ENCODE results near the gene UBTD2.

Gene UBTD2

GRCh38 chr5:172162987-172163343 lies 120.6 kb downstream of the UBTD2 start:
- POLR2A ChIA-PET = no interaction called here
- no peak for DNase-seq (ENCODE audit: extremely low spot score)
- TF ChIP-seq L3MBTL2 (conservative IDR thresholded peaks at IDR 0.05) (no peak), FOXM1 (IDR thresholded peaks at IDR 0.05; ENCODE audit: borderline replicate concordance) (no peak), SUZ12 (IDR thresholded peaks at IDR 0.05) (no peak), HDGF (IDR thresholded peaks at IDR 0.05; ENCODE audit: borderline replicate concordance) (no peak), ELF4 (IDR thresholded peaks at IDR 0.05) (no peak), BHLHE40 (IDR thresholded peaks at IDR 0.05; ENCODE audit: borderline replicate concordance) (no peak), ZNF384 (IDR thresholded peaks at IDR 0.05) (no peak), FOXA1 (IDR thresholded peaks at IDR 0.05) (no peak), CTBP1 (IDR thresholded peaks at IDR 0.05; ENCODE audit: borderline replicate concordance) (no peak), FOXK2 (IDR thresholded peaks at IDR 0.05) (no peak), ARNT (IDR thresholded peaks at IDR 0.05) (no peak), TARDBP (IDR thresholded peaks at IDR 0.05) (no peak), PKNOX1 (IDR thresholded peaks at IDR 0.05) (no peak), SP1 (IDR thresholded peaks at IDR 0.05) (no peak), NFRKB (IDR thresholded peaks at IDR 0.05) (no peak), LEF1 (IDR thresholded peaks at IDR 0.05; ENCODE audit: borderline replicate concordance) (no peak)
- CTCF ChIA-PET = interaction anchor here (1.8 kb wide), 1 partner anchor 10 kb away, joined by 4 read pairs; no protein-coding TSS in a partner anchor

- ChIA-PET CTCF (interaction anchor here (1.3 to 1.8 kb wide), 2 partner anchors 11 to 59 kb away, joined by 4 to 6 read pairs; no protein-coding TSS in a partner anchor), POLR2A (no interaction called here)
- no peak for DNase-seq (ENCODE audit: extremely low spot score)
- TF ChIP-seq NFRKB (IDR thresholded peaks at IDR 0.05) (no peak), FOXK2 (IDR thresholded peaks at IDR 0.05) (no peak), ZNF384 (IDR thresholded peaks at IDR 0.05) (no peak), PKNOX1 (IDR thresholded peaks at IDR 0.05) (no peak), L3MBTL2 (conservative IDR thresholded peaks at IDR 0.05) (no peak), ARNT (IDR thresholded peaks at IDR 0.05) (no peak), FOXA1 (IDR thresholded peaks at IDR 0.05) (no peak), BHLHE40 (IDR thresholded peaks at IDR 0.05; ENCODE audit: borderline replicate concordance) (no peak), FOXM1 (IDR thresholded peaks at IDR 0.05; ENCODE audit: borderline replicate concordance) (no peak), LEF1 (IDR thresholded peaks at IDR 0.05; ENCODE audit: borderline replicate concordance) (no peak), TARDBP (IDR thresholded peaks at IDR 0.05) (no peak), ELF4 (IDR thresholded peaks at IDR 0.05) (no peak), SP1 (IDR thresholded peaks at IDR 0.05) (no peak), SUZ12 (IDR thresholded peaks at IDR 0.05) (no peak), CTBP1 (IDR thresholded peaks at IDR 0.05; ENCODE audit: borderline replicate concordance) (no peak), HDGF (IDR thresholded peaks at IDR 0.05; ENCODE audit: borderline replicate concordance) (no peak)
Measured at GRCh38 chr5:172162323-172162986, 121.1 kb downstream of the UBTD2 start.

GRCh38 chr5:172160506-172160905 lies 123.1 kb downstream of the UBTD2 start:
- POLR2A ChIA-PET = no interaction called here
- DNase-seq (ENCODE audit: extremely low spot score) = no peak
- CTCF ChIA-PET = no interaction called here
- TF ChIP-seq ELF4 (IDR thresholded peaks at IDR 0.05) = no peak
- TF ChIP-seq PKNOX1 (IDR thresholded peaks at IDR 0.05) = no peak

Data from HEK293T (cell line).